AG04450 (cell line): ENCODE measurements around the gene LSM10. TPM values are rescaled to one million over a fixed set of nuclear protein-coding genes. Genes with fewer than 3 reads are reported as not detected.

Experiments used
- CTCF ChIA-PET: fragments of 300-600, 350-600 bp; formaldehyde crosslinking; extraction: SDS; loops from one replicate; lab custom pipeline; 2022; ENCODE audit warnings: antibody characterized with exemption, inconsistent platforms; lab: Charles Lee
- POLR2A ChIA-PET: fragments of 350-600 bp; formaldehyde crosslinking; extraction: SDS; loops from one replicate; lab custom pipeline; 2021; ENCODE audit warnings: antibody characterized with exemption, inconsistent platforms; lab: Yijun Ruan, JAX
- DNase-seq: peaks from one replicate; pipeline ENCODE4 v3.0.0-alpha.2; 2011; ENCODE audit warnings: low read depth, low spot score
- H3K27ac ChIP-seq: one replicate; pipeline ENCODE4 v1.5.1; 2012; ENCODE audit warnings: low read depth, low read length, control low read depth
- H3K27me3 ChIP-seq: one replicate; pipeline ENCODE4 v1.6.0; 2012; ENCODE audit warnings: low read length; ENCODE audit not compliant: control insufficient read depth, insufficient read depth
- H3K4me3 ChIP-seq: 2 replicates; pipeline ENCODE4 v1.5.1; 2011; ENCODE audit warnings: mild to moderate bottlenecking, low read depth, low read length, control low read depth
- H3K9me3 ChIP-seq: 2 replicates; pipeline ENCODE4 v1.5.1; 2012; ENCODE audit warnings: low read length; ENCODE audit not compliant: control insufficient read depth, insufficient read depth
- CTCF ChIP-seq: IDR thresholded peaks from 2 replicates; pipeline ENCODE4 v1.5.1; 2011; ENCODE audit warnings: low read depth, low read length, control low read depth, inconsistent platforms
- polyA plus RNA-seq: library from polyadenylated mRNA; depleted of rRNA; stranded (reverse); fragments of >200 nt; gene quantifications from 2 replicates; pipeline ENCODE4 v1.2.3, GENCODE V29; 2011

Gene LSM10
- polyA plus RNA-seq, 1 experiment: 50.8 TPM

GRCh38 chr1:36391271-36391670, 6.4 kb downstream of the LSM10 start:
- no peak for DNase-seq
- Histone ChIP-seq H3K27me3 (no peaks in the 10 kb centered on the region), H3K27ac (no peak overlapping the region), H3K9me3 (no peaks in the 10 kb centered on the region), H3K4me3 (no peak overlapping the region)
- POLR2A ChIA-PET: no interaction called here
- CTCF ChIA-PET: no interaction called here
- no peak for TF ChIP-seq CTCF

GRCh38 chr1:36390411-36390810, 7.3 kb downstream of the LSM10 start:
- CTCF ChIA-PET: no interaction called here
- no peaks in the 10 kb centered on the region; the same call in 1 of the 2 replicates for H3K9me3 ChIP-seq

GRCh38 chr1:36389999-36390398, 7.7 kb downstream of the LSM10 start:
- no peak for DNase-seq
- Histone ChIP-seq H3K27ac (no peak overlapping the region), H3K27me3 (no peaks in the 10 kb centered on the region), H3K9me3 (no peaks in the 10 kb centered on the region; the same call in 1 of the 2 replicates), H3K4me3 (no peak overlapping the region)
- CTCF ChIA-PET: interaction anchor here (0.7 kb wide), 1 partner anchor 21 kb away, joined by 3 read pairs; no protein-coding TSS in a partner anchor
- TF ChIP-seq CTCF: no peak
- POLR2A ChIA-PET: interaction anchor here (0.8 kb wide), 1 partner anchor 39 kb away, joined by 3 read pairs; no protein-coding TSS in a partner anchor

More at GRCh38 chr1:36390411-36390810, 7.3 kb downstream of the LSM10 start:
- no peak overlapping the region for H3K4me3 ChIP-seq
- no peaks in the 10 kb centered on the region for H3K27me3 ChIP-seq
- H3K27ac ChIP-seq: no peak overlapping the region
- POLR2A ChIA-PET: interaction anchor here (0.6 kb wide), 1 partner anchor 18 kb away, joined by 13 read pairs; no protein-coding TSS in a partner anchor
- DNase-seq: no peak
- no peak for TF ChIP-seq CTCF

- no peak for DNase-seq
- H3K27me3 ChIP-seq: no peaks in the 10 kb centered on the region
- no peak overlapping the region for H3K4me3 ChIP-seq
- ChIA-PET CTCF (interaction anchor here (0.7 to 1.3 kb wide), 4 partner anchors 9 to 104 kb away, joined by 3 to 6 read pairs (median 4); no protein-coding TSS in a partner anchor), POLR2A (interaction anchor here (0.8 to 1.3 kb wide), 2 partner anchors 8 to 38 kb away, joined by 3 to 6 read pairs; partner anchors contain the start of gene LSM10)
- no peak for TF ChIP-seq CTCF
- no peak overlapping the region for H3K27ac ChIP-seq
- no peaks in the 10 kb centered on the region; the same call in 1 of the 2 replicates for H3K9me3 ChIP-seq
These were observed 8.4 kb downstream of the LSM10 start for GRCh38 chr1:36389261-36389660.
